K562 (cell line): ENCODE results near the gene GRIK3.

ENCODE experiments used
- CC2D1A ChIP-seq: fragments of 450-650 bp; IDR thresholded peaks from 2 replicates; pipeline ENCODE4 v1.6.1; 2017; ENCODE audit warnings: mild to moderate bottlenecking
- CTCF ChIP-seq, 3 experiments: IDR thresholded peaks in 2 of 3; conservative IDR thresholded peaks in 1 of 3; 2 replicates each; pipeline ENCODE4 v1.5.1; 2011 to 2012; ENCODE audit warnings: low read length in 3 of 3, mild to moderate bottlenecking in 3 of 3, control low read depth in 2 of 3, improper control_type of control experiment in 1 of 3, inconsistent platforms in 1 of 3, low read depth in 1 of 3, mixed read lengths in 1 of 3, moderate library complexity in 1 of 3; ENCODE audit not compliant: insufficient read depth in 2 of 3
- ETV6 ChIP-seq, 3 experiments: fragments of 150-350 bp in 1 of 3; sonication (generic) in 1 of 3; formaldehyde crosslinking in 1 of 3; IDR thresholded peaks; 2 replicates each; pipeline versions ENCODE4 v1.6.1 to v1.8.0; 2014 to 2022; ENCODE audit warnings: borderline replicate concordance in 2 of 3, low read depth in 2 of 3, antibody characterized with exemption in 1 of 3, low read length in 1 of 3, mild to moderate bottlenecking in 1 of 3, missing genetic modification reagents in 1 of 3
- FOSL1 ChIP-seq: fragments of 200-800 bp; sonication (Bioruptor generic); conservative IDR thresholded peaks from 2 replicates; pipeline ENCODE4 v1.6.1; 2016; ENCODE audit warnings: missing genetic modification characterization, missing compliant biosample characterization
- HCFC1 ChIP-seq: IDR thresholded peaks from 2 replicates; pipeline ENCODE4 v1.6.1; 2012; ENCODE audit warnings: low read depth, low read length, improper control_type of control experiment
- HMG20A ChIP-seq: fragments of 450-650 bp; formaldehyde crosslinking; conservative IDR thresholded peaks from 2 replicates; pipeline ENCODE4 v1.4.0; 2020; ENCODE audit warnings: mild to moderate bottlenecking, mixed read lengths
- HNRNPLL ChIP-seq: fragments of 200-400 bp; formaldehyde crosslinking; IDR thresholded peaks from 2 replicates; pipeline ENCODE4 v1.6.1; 2017; ENCODE audit warnings: low read length, low read depth, mild to moderate bottlenecking; ENCODE audit not compliant: poor library complexity, severe bottlenecking
- MEF2A ChIP-seq: IDR thresholded peaks from 2 replicates; pipeline ENCODE4 v1.6.1; 2011; ENCODE audit warnings: low read depth, mild to moderate bottlenecking, low read length, moderate library complexity; ENCODE audit not compliant: control insufficient read depth
- POLR2A ChIP-seq: fragments of 450-650 bp; conservative IDR thresholded peaks from 2 replicates; pipeline ENCODE4 v1.6.1; 2016
- ZFX ChIP-seq: sonication (generic); formaldehyde crosslinking; IDR thresholded peaks from 2 replicates; pipeline ENCODE4 v1.8.0; 2022; ENCODE audit warnings: mild to moderate bottlenecking, missing genetic modification reagents, moderate library complexity
- ZNF780A ChIP-seq: fragments of 250-450 bp; sonication (Bioruptor Pico); IDR thresholded peaks from 2 replicates; pipeline ENCODE4 v1.5.0; 2021; ENCODE audit warnings: mild to moderate bottlenecking
- ZNF830 ChIP-seq: fragments of 250-450 bp; sonication (Bioruptor Pico); IDR thresholded peaks from 2 replicates; pipeline ENCODE4 v1.5.0; 2021; ENCODE audit warnings: mild to moderate bottlenecking

- no peak for TF ChIP-seq ZNF780A
- no peak for TF ChIP-seq HMG20A (CRISPR knock-in tag)
- TF ChIP-seq CTCF (IDR thresholded peaks at IDR 0.05 in 2 of 3, conservative IDR thresholded peaks at IDR 0.05 in 1 of 3; ENCODE audit: insufficient read depth in 2 of 3, low read depth in 1 of 3, low read length in 3 of 3): peak in 1 of 3 experiments; percentile 40; a peak in 2 of 6 replicates
- TF ChIP-seq MEF2A: no peak
- no peak for TF ChIP-seq CC2D1A
- TF ChIP-seq ZFX (CRISPR knock-in tag): no peak
- no peak for TF ChIP-seq HCFC1
- no peak for TF ChIP-seq FOSL1 (tag)
- no peak for TF ChIP-seq ZNF830 (CRISPR knock-in tag)
- no peak for TF ChIP-seq ETV6 (IDR thresholded peaks at IDR 0.05; ENCODE audit: borderline replicate concordance in 1 of 2, low read depth in 2 of 2, low read length in 1 of 2)
- TF ChIP-seq ETV6 (CRISPR knock-in tag; IDR thresholded peaks at IDR 0.05; ENCODE audit: borderline replicate concordance): no peak
- TF ChIP-seq HNRNPLL: no peak
- TF ChIP-seq POLR2A: no peak
These were observed 148.6 kb downstream of the GRIK3 start for GRCh38 chr1:36885540-36886357.
